Measurements from ENCODE around the gene MYOF.

Gene MYOF

DNA sequence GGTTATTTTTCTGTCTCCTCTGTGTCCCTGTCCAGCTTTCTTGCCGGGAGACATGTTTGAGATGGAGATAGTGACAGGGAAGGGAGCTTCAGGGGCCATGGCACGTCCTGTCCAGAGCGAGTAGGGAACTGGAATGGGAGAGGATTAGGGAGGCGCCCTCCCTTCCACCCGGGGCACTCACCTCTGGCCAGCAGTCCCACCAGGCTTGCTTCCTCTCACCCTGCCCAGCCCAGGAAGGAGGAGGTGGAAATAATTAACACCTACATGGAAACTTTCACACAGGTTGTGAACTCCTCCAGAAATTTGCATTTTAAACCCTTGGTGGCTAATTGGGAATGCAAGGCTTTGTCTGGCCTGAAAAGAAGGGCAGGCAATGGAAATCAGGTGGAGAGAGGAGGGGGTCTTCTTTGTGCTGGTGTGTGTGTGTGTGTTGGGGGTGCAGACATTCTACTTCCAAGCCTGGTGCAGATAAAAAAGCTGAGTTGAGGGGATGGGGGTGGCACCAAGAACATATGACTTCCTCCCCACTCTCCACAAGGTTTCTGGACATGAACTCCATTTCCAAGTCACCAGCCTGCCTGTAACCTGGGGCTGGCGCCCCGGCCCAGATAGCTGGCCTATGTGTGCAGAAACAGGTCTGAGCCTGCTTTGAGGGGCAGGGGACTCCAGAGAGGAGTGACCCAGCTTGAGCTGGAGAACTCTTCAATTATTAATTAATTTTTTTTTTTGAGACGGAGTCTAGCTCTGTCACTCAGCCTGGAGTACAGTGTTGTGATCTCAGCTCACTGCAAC is 209.1 kb downstream of the MYOF start:
- Histone ChIP-seq H3K36me3 (ENCODE audit: insufficient read depth, low read length) (no peaks in the 10 kb centered on the region), H3K9me3 (ENCODE audit: control insufficient read depth, insufficient read depth, low read length) (peaks cover 22% of the 10 kb centered on the region), H3K9ac (ENCODE audit: low read depth, low read length) (peak overlapping the region; percentile 54), H3K4me1 (ENCODE audit: insufficient read depth, low read length) (peaks cover 37% of the 10 kb centered on the region)

DNA sequence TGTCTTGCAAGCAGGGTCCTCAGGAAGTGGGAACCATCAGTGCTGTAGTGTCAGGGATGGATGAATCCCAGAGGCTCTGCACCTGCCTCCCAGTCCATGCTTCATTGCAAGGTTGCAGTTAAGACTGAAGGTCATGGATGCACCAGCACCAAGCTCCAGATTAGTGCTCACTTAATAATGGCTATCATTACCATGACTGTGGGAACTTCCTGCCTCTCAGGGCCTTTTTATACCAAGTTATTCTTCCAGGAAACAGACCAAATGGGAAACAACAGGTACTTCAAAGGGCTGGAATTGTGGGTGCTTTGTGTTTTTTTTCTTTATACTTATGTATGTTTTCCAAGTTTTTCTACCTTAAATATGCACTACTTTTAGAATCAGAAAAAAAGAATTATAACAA is 210.8 kb downstream of the MYOF start:
- H3K36me3 ChIP-seq (ENCODE audit: insufficient read depth, low read length) = no peaks in the 10 kb centered on the region
- peaks cover 29% of the 10 kb centered on the region for H3K9me3 ChIP-seq (ENCODE audit: control insufficient read depth, insufficient read depth, low read length)
- no peak overlapping the region for H3K9ac ChIP-seq (ENCODE audit: low read depth, low read length)
- H3K4me1 ChIP-seq (ENCODE audit: insufficient read depth, low read length) = peaks cover 37% of the 10 kb centered on the region

DNA sequence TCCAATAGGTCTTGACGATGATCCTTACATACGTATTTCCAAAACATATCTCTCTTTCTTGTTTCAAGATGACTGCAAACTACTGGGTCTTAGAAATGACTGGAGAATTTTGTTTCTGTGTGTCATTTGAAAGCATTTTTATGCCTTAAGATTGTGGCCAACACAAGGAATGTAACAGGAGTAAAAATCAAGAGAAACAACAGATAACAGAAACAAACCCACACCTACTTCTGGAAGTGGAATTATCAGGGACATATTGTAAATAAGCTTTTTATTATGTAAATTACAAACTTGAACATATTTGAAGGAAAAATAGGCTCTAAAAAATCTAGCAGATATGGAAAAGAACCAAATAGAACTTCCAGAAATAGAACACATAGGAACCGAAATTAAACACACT is 212.9 kb downstream of the MYOF start:
- H3K4me1 ChIP-seq (ENCODE audit: insufficient read depth, low read length) = peaks cover 25% of the 10 kb centered on the region
- H3K36me3 ChIP-seq (ENCODE audit: insufficient read depth, low read length) = no peaks in the 10 kb centered on the region
- peaks cover 29% of the 10 kb centered on the region for H3K9me3 ChIP-seq (ENCODE audit: control insufficient read depth, insufficient read depth, low read length)
- no peak overlapping the region for H3K9ac ChIP-seq (ENCODE audit: low read depth, low read length)

DNA sequence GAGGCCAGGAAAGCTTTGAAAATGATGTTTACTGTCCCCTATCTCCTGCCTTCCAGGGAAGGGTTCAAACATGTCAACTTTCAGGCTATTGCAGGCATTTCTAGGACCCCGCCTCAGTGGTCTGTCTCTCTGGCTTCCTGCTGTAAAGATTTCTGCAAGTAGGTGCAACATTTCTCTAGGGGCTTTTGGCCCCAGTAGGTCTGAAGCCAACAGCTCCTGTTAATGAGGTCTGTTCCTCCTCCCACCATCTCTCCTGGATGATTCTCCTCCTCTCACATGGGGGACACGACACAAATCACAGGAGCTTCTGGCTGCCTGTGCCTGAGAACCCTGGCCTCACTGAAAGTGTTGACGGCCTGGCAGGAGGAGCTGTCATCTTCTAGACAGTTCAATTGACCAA is 214.1 kb downstream of the MYOF start:
- Histone ChIP-seq H3K4me1 (ENCODE audit: insufficient read depth, low read length) (peaks cover 20% of the 10 kb centered on the region), H3K9ac (ENCODE audit: low read depth, low read length) (no peak overlapping the region), H3K9me3 (ENCODE audit: control insufficient read depth, insufficient read depth, low read length) (peaks cover 29% of the 10 kb centered on the region), H3K36me3 (ENCODE audit: insufficient read depth, low read length) (no peaks in the 10 kb centered on the region)

DNA sequence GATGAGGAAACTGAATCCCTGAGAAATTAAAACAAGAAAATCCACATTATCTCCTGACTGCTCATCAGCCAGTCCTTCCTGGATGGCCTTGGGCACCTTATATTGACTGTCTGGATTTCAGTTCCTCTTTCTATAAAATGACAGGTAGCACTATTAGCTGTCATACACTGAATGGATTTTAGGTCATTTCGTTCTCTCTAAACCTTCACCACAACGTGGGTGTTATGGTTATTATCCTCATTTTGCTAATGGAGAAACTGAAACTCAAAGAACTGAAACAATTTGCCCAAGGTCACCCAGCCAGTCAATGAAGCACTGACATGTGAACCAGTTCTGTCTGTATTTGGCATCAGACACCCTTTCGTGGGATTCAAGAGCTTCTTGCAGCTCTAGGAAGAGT is 214.6 kb downstream of the MYOF start:
- Histone ChIP-seq H3K36me3 (ENCODE audit: insufficient read depth, low read length) (no peaks in the 10 kb centered on the region), H3K4me1 (ENCODE audit: insufficient read depth, low read length) (peaks cover 17% of the 10 kb centered on the region), H3K9me3 (ENCODE audit: control insufficient read depth, insufficient read depth, low read length) (peaks cover 29% of the 10 kb centered on the region), H3K9ac (ENCODE audit: low read depth, low read length) (no peak overlapping the region)

DNA sequence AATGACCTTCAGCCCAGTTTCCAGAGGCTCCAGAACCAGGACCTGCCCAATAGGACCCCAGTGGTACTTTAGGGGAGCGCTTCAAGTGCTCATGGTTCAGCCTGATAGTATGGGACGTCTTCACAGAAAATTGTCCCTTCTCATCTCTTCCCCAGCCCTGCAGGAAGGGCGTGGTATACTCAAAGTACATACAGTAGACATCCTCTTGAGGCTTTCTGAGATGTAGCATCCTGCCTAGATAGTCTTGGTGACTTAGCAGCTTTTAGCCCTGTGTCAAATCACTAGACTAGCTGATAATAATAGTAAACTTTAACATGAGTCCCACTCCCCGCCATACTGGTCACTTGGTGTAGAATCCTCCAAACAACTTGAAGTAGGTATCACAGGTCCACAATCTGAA is 215.3 kb downstream of the MYOF start:
- Histone ChIP-seq H3K9ac (ENCODE audit: low read depth, low read length) (no peak overlapping the region), H3K4me1 (ENCODE audit: insufficient read depth, low read length) (peaks cover 16% of the 10 kb centered on the region; the same call in 1 of the 2 replicates), H3K9me3 (ENCODE audit: control insufficient read depth, insufficient read depth, low read length) (peaks cover 29% of the 10 kb centered on the region), H3K36me3 (ENCODE audit: insufficient read depth, low read length) (no peaks in the 10 kb centered on the region)

DNA sequence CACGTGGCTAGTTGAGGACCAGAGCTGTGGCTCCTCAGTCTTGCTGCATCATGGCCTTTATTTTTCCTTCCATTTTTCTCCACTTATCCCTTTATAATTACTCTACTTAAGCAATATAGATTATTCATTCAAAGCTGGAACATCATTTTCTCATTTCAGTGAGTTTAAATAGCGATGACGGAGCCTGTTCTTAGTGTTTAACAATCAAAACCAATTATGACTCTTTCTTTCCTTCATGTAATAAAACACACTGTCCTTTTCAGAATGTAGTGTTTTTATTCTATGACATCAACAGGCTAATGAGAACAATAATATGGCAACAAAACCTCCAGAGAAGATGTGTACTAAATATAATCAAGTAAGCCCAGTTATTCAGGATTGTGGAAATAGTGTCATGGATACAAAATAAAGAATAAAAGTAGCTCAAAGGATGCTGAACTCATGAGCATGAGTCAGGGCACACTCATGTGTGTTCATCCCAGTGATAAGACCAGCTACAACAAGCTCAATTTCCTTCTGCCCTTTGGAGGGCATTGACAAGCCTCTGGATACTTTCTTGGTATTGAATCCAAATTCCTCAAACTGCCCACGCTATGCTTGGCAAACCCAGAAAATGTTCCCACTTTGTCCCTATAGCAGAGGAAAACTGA is 220.0 kb downstream of the MYOF start:
- Histone ChIP-seq H3K9ac (ENCODE audit: low read depth, low read length) (no peak overlapping the region), H3K9me3 (ENCODE audit: control insufficient read depth, insufficient read depth, low read length) (no peaks in the 10 kb centered on the region; the same call in 1 of the 2 replicates), H3K36me3 (ENCODE audit: insufficient read depth, low read length) (no peaks in the 10 kb centered on the region), H3K4me1 (ENCODE audit: insufficient read depth, low read length) (no peaks in the 10 kb centered on the region)

DNA sequence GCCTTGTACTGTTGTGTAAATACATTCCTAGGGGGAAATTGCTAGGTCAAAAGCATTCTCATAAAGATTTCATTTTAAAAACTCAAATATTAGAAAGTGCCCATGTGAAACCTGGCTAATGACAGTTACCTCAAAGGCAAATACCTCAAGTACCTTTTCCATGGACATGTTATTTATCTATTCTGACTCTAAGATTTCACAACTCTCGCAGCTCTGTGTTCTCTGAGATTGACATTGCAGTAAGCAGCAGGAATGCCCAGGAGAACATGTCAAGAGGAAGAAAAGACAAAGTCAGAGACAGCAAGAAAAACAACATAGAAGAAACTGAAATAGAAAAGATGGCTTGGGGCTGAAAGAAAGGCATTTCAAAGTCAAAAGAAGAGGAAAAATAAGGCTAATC is 221.0 kb downstream of the MYOF start:
- Histone ChIP-seq H3K9me3 (ENCODE audit: control insufficient read depth, insufficient read depth, low read length) (no peaks in the 10 kb centered on the region; the same call in 1 of the 2 replicates), H3K36me3 (ENCODE audit: insufficient read depth, low read length) (no peaks in the 10 kb centered on the region), H3K9ac (ENCODE audit: low read depth, low read length) (no peak overlapping the region), H3K4me1 (ENCODE audit: insufficient read depth, low read length) (no peaks in the 10 kb centered on the region)

DNA sequence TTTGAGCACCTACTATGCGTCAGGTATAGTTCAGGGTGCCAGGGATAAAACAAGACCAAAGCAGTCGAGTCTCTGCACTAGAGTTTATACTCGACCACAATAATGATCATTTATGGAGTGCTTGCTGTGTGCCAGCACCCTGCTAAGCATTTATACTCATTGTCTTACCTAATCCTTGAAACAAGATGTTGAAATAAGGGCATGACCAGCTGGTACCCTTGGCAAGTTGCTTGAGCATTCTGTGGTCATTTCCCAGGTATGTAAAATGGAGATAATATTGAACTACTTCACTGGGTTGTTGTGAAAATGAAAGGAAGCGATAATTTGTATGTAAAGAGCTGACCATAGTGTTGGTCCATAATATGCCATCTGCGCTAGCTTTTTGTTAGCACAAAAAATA is 223.0 kb downstream of the MYOF start:
- Histone ChIP-seq H3K4me1 (ENCODE audit: insufficient read depth, low read length) (no peaks in the 10 kb centered on the region), H3K36me3 (ENCODE audit: insufficient read depth, low read length) (no peaks in the 10 kb centered on the region), H3K9me3 (ENCODE audit: control insufficient read depth, insufficient read depth, low read length) (no peaks in the 10 kb centered on the region; the same call in 1 of the 2 replicates), H3K9ac (ENCODE audit: low read depth, low read length) (no peak overlapping the region)
